Measurements from ENCODE around the gene BASP1.
"Not testable (repeated sequence)": the region's sequence is repeated elsewhere in the genome, so short reads cannot be mapped to it uniquely, and the experiment has no call there.

Gene BASP1

GRCh38 chr5:17309462-17309861, 92.0 kb downstream of the BASP1 start:
- no peak for TF ChIP-seq POLR2A (IDR thresholded peaks at IDR 0.05; ENCODE audit: low read depth, low read length)
- FAIRE-seq (no peak), DNase-seq (ENCODE audit: insufficient read length, low spot score) (no peak)

GRCh38 chr5:17310502-17310901, 93.1 kb downstream of the BASP1 start:
- FAIRE-seq; DNase-seq (ENCODE audit: insufficient read length, low spot score): not testable (repeated sequence)

DNA sequence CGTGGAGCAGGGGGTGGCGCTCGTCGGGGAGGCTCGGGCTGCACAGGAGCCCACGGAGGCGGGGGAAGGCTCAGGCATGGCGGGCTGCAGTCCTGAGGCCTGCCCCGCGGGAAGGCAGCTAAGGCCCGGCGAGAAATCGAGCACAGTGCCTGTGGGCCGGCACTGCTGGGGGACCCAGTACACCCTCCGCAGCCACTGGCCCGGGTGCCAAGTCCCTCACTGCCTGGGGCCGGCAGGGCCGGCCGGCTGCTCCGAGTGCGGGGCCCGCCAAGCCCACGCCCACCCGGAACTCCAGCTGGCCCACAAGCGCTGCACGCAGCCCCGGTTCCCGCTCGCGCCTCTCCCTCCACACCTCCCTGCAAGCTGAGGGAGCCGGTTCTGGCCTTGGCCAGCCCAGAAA, 94.4 kb downstream of the BASP1 start:
- FAIRE-seq; DNase-seq (ENCODE audit: insufficient read length, low spot score): not testable (repeated sequence)

DNA sequence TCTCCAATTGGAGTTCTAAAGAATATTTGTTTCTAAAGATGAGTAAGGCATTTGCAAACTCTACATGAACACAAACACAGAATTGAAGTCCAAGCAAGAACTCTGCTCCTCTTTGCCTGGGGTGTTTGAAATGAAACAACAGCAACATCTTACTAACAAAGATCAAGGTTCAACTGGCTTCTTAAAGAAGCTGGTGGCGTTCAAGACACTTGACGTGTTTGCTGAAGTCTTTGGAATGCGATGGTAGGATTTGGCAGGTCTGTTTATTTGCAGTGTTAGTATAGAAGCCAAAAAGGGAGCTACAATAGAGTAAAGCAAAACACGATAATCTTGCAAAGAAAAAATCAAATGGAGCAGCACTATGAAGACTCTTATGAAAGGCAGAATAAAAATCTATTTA, 94.9 kb downstream of the BASP1 start:
- DNase-seq (ENCODE audit: insufficient read length, low spot score) (no peak), FAIRE-seq (no peak)
- TF ChIP-seq POLR2A (IDR thresholded peaks at IDR 0.05; ENCODE audit: low read depth, low read length): no peak

DNA sequence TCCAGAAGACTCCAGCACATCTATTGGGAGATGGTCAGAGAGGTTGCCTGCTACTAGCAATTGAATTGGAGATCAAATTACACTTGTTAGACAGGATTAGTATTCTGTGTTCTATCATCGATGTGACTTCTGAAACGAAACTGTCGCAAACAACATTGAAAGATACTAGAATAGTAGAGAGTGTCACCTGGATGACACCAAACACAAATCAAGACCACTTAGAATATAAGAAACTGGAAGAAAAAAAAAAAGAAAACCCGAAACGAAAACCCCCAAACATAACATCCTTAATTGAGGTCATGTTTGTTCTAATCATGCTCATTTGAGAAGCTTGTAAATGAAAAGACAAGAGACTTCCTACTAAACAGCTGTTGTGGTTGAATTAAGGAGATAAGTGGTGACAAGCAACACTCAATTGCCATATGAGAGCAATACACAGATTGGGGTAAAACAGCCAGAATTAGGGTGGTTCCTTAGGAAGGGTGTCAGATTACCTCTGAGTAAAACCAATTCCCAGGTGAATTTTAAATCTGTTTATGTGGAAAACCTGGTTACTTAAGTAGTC, 97.6 kb downstream of the BASP1 start:
- TF ChIP-seq POLR2A (IDR thresholded peaks at IDR 0.05; ENCODE audit: low read depth, low read length): no peak
- DNase-seq (ENCODE audit: insufficient read length, low spot score): no peak
- FAIRE-seq: no peak

- FAIRE-seq (no peak), DNase-seq (ENCODE audit: insufficient read length, low spot score) (no peak)
- TF ChIP-seq POLR2A (IDR thresholded peaks at IDR 0.05; ENCODE audit: low read depth, low read length): no peak
Observed at GRCh38 chr5:17315710-17316221, 98.3 kb downstream of the BASP1 start.

DNA sequence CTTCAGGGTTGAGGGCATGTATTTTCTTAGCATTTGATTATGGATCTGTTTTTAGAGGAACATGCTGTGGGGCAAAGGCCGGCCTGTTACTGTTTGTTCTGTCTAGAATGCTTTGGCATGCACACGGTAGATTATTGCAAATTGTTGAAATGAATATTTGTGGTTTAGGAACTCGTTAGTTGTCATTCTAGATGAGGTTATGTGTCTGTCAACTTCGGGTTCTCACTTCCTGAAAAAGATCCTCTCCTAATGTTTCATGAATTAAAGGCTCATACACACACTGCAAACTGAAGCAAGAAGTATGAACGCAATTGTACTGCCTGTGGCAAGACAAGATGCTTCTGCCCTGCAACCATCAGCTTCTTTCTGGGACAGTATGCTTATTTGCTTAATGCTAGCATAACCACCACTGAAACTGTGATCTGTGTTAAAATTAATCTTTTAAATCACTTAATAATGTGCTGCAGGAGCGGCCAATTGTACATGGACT, 99.6 kb downstream of the BASP1 start:
- no peak for TF ChIP-seq POLR2A (IDR thresholded peaks at IDR 0.05; ENCODE audit: low read depth, low read length)
- FAIRE-seq (no peak), DNase-seq (ENCODE audit: insufficient read length, low spot score) (no peak)

DNA sequence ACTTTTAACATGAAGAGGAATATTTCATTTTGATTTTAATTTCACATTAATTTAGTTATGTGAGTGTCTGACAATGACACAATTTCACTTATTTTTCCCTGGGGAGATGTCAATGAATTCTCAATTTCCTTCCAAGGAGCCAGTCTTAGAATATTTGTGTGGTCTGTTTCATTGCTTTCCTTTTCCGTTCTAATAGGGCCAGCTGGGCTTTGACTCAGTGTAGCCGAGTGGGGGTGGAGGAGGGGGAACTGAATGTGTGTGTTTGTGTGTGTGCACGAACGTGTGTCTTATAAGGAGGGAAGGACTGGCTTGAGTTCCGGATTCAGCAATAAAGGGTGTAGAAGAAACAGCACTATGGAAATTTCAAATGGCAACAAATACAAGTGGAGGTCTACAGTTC, 100.0 kb downstream of the BASP1 start:
- FAIRE-seq: no peak
- no peak for TF ChIP-seq POLR2A (IDR thresholded peaks at IDR 0.05; ENCODE audit: low read depth, low read length)
- no peak for DNase-seq (ENCODE audit: insufficient read length, low spot score)

GRCh38 chr5:17319095-17319494, 101.7 kb downstream of the BASP1 start:
- not testable (repeated sequence) for DNase-seq (ENCODE audit: insufficient read length, low spot score); FAIRE-seq

- TF ChIP-seq POLR2A (IDR thresholded peaks at IDR 0.05; ENCODE audit: low read depth, low read length): no peak
- FAIRE-seq (no peak), DNase-seq (ENCODE audit: insufficient read length, low spot score) (no peak)
Observed at GRCh38 chr5:17325770-17326599, 108.6 kb downstream of the BASP1 start.
